PC-3 (cell line): Measurements from ENCODE around the gene TMEM184B. TPM values are rescaled to one million over a fixed set of nuclear protein-coding genes. Genes with fewer than 3 reads are reported as not detected.

Experiments used
- ATAC-seq: fragments of 200-7000 bp; cut with Tn5 transposase; 2 replicates; pipeline ENCODE4 v1.9.1; 2020; ENCODE audit warnings: mild to moderate bottlenecking, moderate library complexity
- BruUV-seq: library from RNA; stranded (reverse); fragments of 400-500 nt; replicated peaks from 2 replicates; lab custom pipeline; 2021; lab: Mats Ljungman, UMichigan
- CTCF ChIA-PET: fragments of 300-600 bp; sonication (Branson Sonifier 250); formaldehyde crosslinking; loops from one replicate; lab custom pipeline; 2022; ENCODE audit warnings: antibody characterized with exemption; lab: Charles Lee
- POLR2A ChIA-PET: fragments of 300-600 bp; sonication (Branson Sonifier 250); formaldehyde crosslinking; loops from one replicate; lab custom pipeline; 2022; ENCODE audit warnings: antibody characterized with exemption; ENCODE audit not compliant: unreplicated experiment; lab: Charles Lee
- DNase-seq: peaks from one replicate; pipeline ENCODE4 v3.0.0-alpha.2; 2015
- H2AFZ ChIP-seq: fragments of 300-600 bp; sonication (generic); 2 replicates; pipeline ENCODE4 v1.6.0; 2016; ENCODE audit warnings: antibody characterized with exemption, low read length
- H3F3A ChIP-seq: fragments of 300-600 bp; sonication (generic); one replicate; pipeline ENCODE4 v1.6.0; 2017; ENCODE audit warnings: antibody characterized with exemption, low read length, control low read depth, mild to moderate bottlenecking; ENCODE audit not compliant: unreplicated experiment
- H3K27ac ChIP-seq: fragments of 300-600 bp; sonication (generic); 2 replicates; pipeline ENCODE4 v1.5.1; 2016; ENCODE audit warnings: mild to moderate bottlenecking, low read length
- H3K27me3 ChIP-seq: fragments of 300-600 bp; sonication (generic); 2 replicates; pipeline ENCODE4 v1.6.1; 2016; ENCODE audit warnings: low read length, mixed read lengths
- H3K36me3 ChIP-seq: fragments of 300-600 bp; sonication (generic); 2 replicates; pipeline ENCODE4 v1.6.1; 2016; ENCODE audit warnings: low read depth, mixed run types, low read length, mixed read lengths
- H3K4me1 ChIP-seq: fragments of 300-600 bp; sonication (generic); 2 replicates; pipeline ENCODE4 v1.5.1; 2016; ENCODE audit warnings: low read length; ENCODE audit not compliant: insufficient read depth
- H3K4me2 ChIP-seq: fragments of 300-600 bp; sonication (generic); 2 replicates; pipeline ENCODE4 v1.6.0; 2016; ENCODE audit warnings: low read length
- H3K4me3 ChIP-seq: fragments of 300-600 bp; sonication (generic); 2 replicates; pipeline ENCODE4 v1.5.1; 2016; ENCODE audit warnings: mild to moderate bottlenecking, low read length, mixed read lengths
- H3K79me2 ChIP-seq: fragments of 300-600 bp; sonication (generic); 2 replicates; pipeline ENCODE4 v1.6.1; 2017; ENCODE audit warnings: low read length, mixed read lengths
- H3K9ac ChIP-seq: fragments of 300-600 bp; sonication (generic); 2 replicates; pipeline ENCODE4 v1.6.0; 2016; ENCODE audit warnings: mild to moderate bottlenecking, low read length
- H3K9me2 ChIP-seq: fragments of 300-600 bp; sonication (generic); replicated peaks from 2 replicates; pipeline ENCODE4 v1.6.1; 2016; ENCODE audit warnings: mixed run types, low read length, mixed read lengths
- H3K9me3 ChIP-seq: fragments of 300-600 bp; sonication (generic); 2 replicates; pipeline ENCODE4 v1.6.1; 2016; ENCODE audit warnings: low read length, mixed read lengths
- H4K20me1 ChIP-seq: fragments of 300-600 bp; sonication (generic); 2 replicates; pipeline ENCODE4 v1.6.1; 2016; ENCODE audit warnings: low read length, mixed read lengths
- CTCF ChIP-seq: fragments of 300-600 bp; sonication (generic); conservative IDR thresholded peaks from 2 replicates; pipeline ENCODE4 v1.5.1; 2017; ENCODE audit warnings: antibody characterized with exemption, low read depth, mild to moderate bottlenecking, low read length
- EZH2 ChIP-seq: fragments of 300-600 bp; sonication (generic); IDR thresholded peaks from one replicate; pipeline ENCODE4 v1.6.1; 2017; ENCODE audit warnings: antibody characterized with exemption, mild to moderate bottlenecking, low read length; ENCODE audit not compliant: unreplicated experiment
- EZH2phosphoT487 ChIP-seq: fragments of 300-600 bp; sonication (generic); IDR thresholded peaks from 2 replicates; pipeline ENCODE4 v1.6.1; 2018; ENCODE audit warnings: mild to moderate bottlenecking, antibody characterized with exemption, low read length, borderline replicate concordance
- intact Hi-C: fragments of 100-400 bp; cut with micrococcal nuclease; formaldehyde crosslinking; loops from 2 replicates; pipeline ENCODE4 v1.9.0; 2023
- total RNA-seq: library from RNA; depleted of rRNA; stranded (reverse); fragments of >200 nt; gene quantifications from 2 replicates; pipeline ENCODE4 v1.2.3, GENCODE V29; 2014

The TMEM184B gene
- total RNA-seq, 1 experiment from 2014 or later = 37.5 TPM

- no peak overlapping the region for H3K4me3 ChIP-seq
- no peaks in the 10 kb centered on the region for H3F3A ChIP-seq
- BruUV-seq = no TSS peak
- no peak overlapping the region for H2AFZ ChIP-seq
- no peak for DNase-seq
- H3K27ac ChIP-seq = no peak overlapping the region
- H3K9me2 ChIP-seq = no peaks in the 10 kb centered on the region
- no peaks in the 10 kb centered on the region for H3K27me3 ChIP-seq
- no peak overlapping the region for H3K9ac ChIP-seq
- no peak for ATAC-seq
- no peak overlapping the region for H3K4me2 ChIP-seq
- POLR2A ChIA-PET = no interaction called here
- TF ChIP-seq EZH2 = no peak
- no peak for TF ChIP-seq EZH2phosphoT487
- TF ChIP-seq CTCF = no peak
- H3K9me3 ChIP-seq = no peaks in the 10 kb centered on the region
- H3K79me2 ChIP-seq = no peaks in the 10 kb centered on the region
- no peaks in the 10 kb centered on the region for H3K36me3 ChIP-seq
- intact Hi-C loops = no loop called here
- CTCF ChIA-PET = no interaction called here
- H3K4me1 ChIP-seq = peaks cover 12% of the 10 kb centered on the region; the same call in 1 of the 2 replicates
- H4K20me1 ChIP-seq = no peaks in the 10 kb centered on the region
Observed at GRCh38 chr22:38282397-38282796, 9.6 kb upstream of the TMEM184B start.

GRCh38 chr22:38276166-38276565 lies 3.4 kb upstream of the TMEM184B start:
- no peak overlapping the region for H3K4me3 ChIP-seq
- H3K9me2 ChIP-seq = no peaks in the 10 kb centered on the region
- intact Hi-C loops = no loop called here
- peaks cover 7% of the 10 kb centered on the region; the same call in 1 of the 2 replicates for H4K20me1 ChIP-seq
- peaks cover 15% of the 10 kb centered on the region for H3K79me2 ChIP-seq
- TF ChIP-seq EZH2phosphoT487 (no peak), EZH2 (no peak), CTCF (no peak)
- ChIA-PET POLR2A (no interaction called here), CTCF (no interaction called here)
- no peaks in the 10 kb centered on the region for H3K36me3 ChIP-seq
- DNase-seq = no peak
- no peak for ATAC-seq
- H3F3A ChIP-seq = no peaks in the 10 kb centered on the region
- no peak overlapping the region for H2AFZ ChIP-seq
- H3K9ac ChIP-seq = no peak overlapping the region
- no peaks in the 10 kb centered on the region for H3K27me3 ChIP-seq
- no peak overlapping the region for H3K4me2 ChIP-seq
- no peak overlapping the region for H3K27ac ChIP-seq
- H3K9me3 ChIP-seq = no peaks in the 10 kb centered on the region
- peaks cover 12% of the 10 kb centered on the region for H3K4me1 ChIP-seq
- BruUV-seq = no TSS peak

- H3K9me2 ChIP-seq = no peaks in the 10 kb centered on the region
- BruUV-seq = TSS peak; percentile 66
- no peaks in the 10 kb centered on the region for H3K9me3 ChIP-seq
- no peaks in the 10 kb centered on the region for H3K36me3 ChIP-seq
- peak overlapping the region; percentile 93 for H3K4me3 ChIP-seq
- no peaks in the 10 kb centered on the region for H3F3A ChIP-seq
- TF ChIP-seq EZH2phosphoT487 (no peak), EZH2 (no peak)
- 0 out of 2 replicates have a peak, but pooled peaks have one; percentile 7 for ATAC-seq
- H3K4me2 ChIP-seq = peak overlapping the region; percentile 97
- POLR2A ChIA-PET = no interaction called here
- H3K9ac ChIP-seq = peak overlapping the region; percentile 90
- DNase-seq = no peak
- H3K27ac ChIP-seq = 0 out of 2 replicates have a peak overlapping the region, but pooled peaks have one; percentile 21
- intact Hi-C loops = no loop called here
- H3K79me2 ChIP-seq = peaks cover 44% of the 10 kb centered on the region
- H4K20me1 ChIP-seq = peaks cover 22% of the 10 kb centered on the region; the same call in 1 of the 2 replicates
- H3K27me3 ChIP-seq = no peaks in the 10 kb centered on the region
- H3K4me1 ChIP-seq = peaks cover 17% of the 10 kb centered on the region
- H2AFZ ChIP-seq = peak overlapping the region; percentile 99
- CTCF ChIA-PET = no interaction called here
Observed at GRCh38 chr22:38273135-38273826, 471 bp upstream of the TMEM184B start.
